C1 segment of cervical spinal cord (tissue), 14 donors: Measurements from ENCODE around the gene UCKL1.
A peak's percentile ranks its signal among the peaks of the same experiment; 100 is the strongest.
"Not testable (repeated sequence)": the region's sequence is repeated elsewhere in the genome, so short reads cannot be mapped to it uniquely, and the experiment has no call there.

Source experiments
- DNase-seq, 14 donors: peaks; one replicate each; lab custom pipeline; 2025; lab: John Stamatoyannopoulos, UW

Gene UCKL1

DNA sequence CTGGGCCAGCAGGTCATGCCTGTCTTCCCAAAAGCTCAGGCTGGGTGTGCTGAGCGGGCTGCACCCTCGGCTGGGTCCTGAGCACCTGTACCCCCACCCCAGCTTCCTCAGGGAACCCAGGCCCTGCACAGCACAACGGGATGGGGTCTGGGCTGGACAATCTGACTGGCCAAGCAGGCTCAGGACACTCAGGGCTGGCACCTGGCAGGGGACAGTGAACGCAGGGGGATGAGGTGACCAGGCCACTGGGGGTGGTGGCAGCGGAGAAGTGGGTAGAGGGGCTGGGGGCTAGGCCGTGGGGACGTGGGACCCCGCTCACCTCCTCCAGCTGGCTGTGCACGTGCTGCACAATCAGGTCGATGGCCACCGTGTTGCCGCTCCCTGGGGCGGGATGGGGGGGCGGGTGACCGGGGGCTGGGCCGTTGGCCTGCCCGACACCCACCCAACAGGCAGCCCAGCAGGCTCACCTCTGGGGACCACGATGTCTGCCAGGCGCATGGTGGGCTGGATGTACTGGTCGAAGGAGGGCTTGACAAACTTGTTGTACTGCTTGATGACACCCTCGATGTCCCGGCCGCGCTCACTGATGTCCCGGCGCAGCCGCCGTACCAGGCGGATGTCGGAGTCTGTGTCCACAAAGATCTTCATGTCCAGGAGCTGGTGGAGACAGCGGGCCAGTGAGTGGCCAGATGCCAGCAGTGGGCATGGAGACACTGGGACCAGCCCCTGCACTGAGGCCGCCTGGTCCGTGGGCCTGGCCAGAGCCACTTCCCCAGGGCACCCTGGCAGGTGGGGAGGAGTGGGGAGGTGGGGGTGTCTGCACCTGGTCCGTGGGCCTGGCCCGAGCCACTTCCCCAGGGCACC, 11.9 kb downstream of the UCKL1 start:
- no peak for DNase-seq

DNA sequence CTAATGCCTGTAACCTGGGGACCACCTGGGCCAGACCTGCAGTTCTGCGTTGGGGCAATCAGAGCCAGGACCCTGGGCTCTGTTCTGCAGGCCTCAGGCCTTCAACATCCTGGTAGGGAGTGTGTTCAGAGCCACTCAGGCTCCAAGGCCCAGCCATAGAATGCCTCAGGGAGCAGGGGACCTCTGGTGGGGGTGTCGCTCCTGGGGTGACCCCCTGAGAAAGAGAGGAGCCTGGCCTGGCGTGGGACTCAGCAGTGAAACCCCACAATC, 12.5 kb downstream of the UCKL1 start:
- no peak for DNase-seq

GRCh38 chr20:63942969-63943807, 13.0 kb downstream of the UCKL1 start:
- no peak for DNase-seq

- no peak for DNase-seq
These were observed 13.8 kb downstream of the UCKL1 start for GRCh38 chr20:63942250-63942951.

- DNase-seq: no peak
These were observed 14.7 kb downstream of the UCKL1 start for GRCh38 chr20:63941282-63942081.

- DNase-seq: no peak
These were observed 15.5 kb downstream of the UCKL1 start for GRCh38 chr20:63940472-63941266.

GRCh38 chr20:63940071-63940471, 16.1 kb downstream of the UCKL1 start:
- no peak for DNase-seq

DNA sequence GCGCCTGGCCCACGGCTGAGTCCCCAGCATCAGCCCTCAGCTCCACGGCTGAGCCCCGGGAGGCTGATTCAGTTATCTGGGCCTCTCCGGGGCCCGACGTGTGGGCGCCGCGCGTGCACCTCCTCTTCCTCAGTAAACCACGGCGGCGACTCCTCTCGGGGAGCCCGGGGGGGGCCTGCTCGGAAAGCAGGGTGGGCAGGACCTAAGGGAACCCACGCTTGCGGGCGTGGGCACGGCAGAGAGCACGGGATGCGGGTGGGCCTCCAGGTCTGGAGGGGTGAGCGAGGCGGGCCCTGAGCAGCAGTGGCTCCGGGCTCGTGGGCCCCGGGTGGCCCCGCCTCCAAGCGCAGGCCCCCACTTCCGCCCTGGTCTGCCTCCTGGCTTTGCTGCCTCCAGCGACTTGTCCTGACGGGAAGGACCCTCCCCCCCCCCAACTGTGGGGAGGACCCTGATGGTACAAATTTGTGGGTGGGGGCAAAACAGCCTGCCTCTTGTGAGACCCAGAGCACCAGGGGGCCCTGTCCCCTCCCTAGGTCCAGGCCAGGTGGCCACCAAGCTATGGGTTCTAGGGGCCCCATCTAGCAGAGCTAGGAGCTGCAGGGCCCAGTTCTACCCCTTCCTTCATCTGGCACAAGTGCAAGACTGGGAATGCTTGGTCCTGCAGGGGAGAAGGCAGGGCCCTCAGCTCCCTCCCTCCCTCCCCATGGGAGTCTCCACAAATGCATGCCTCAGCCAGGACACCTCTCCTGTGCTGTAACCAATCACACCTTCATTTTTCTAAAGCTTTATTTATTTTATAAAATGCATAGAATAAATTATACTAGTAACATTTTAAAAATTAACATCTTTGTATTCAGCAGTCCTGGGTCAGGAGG, 16.9 kb downstream of the UCKL1 start:
- no peak for DNase-seq

DNA sequence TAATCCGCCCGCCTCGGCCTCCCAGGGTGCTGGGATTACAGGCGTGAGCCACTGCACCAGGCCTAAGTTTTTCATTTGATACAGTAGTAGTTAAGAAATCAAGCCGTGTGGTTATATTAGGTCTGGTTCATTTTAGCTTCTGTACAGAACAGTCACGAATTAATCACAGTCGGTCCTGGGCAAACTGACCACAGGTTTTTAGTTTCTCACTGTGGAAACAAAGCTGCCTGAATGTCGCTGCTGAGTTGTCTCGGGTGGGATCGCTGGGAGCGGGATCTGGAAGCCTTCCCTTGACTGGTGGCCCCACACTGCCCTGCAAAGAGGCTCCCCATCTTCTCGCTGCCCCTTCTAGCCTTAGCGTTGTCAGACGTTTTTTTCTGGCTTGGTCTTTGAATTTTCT, 18.6 kb downstream of the UCKL1 start:
- no peak for DNase-seq

- no peak for DNase-seq
These were observed 20.8 kb downstream of the UCKL1 start for GRCh38 chr20:63935447-63935846.

DNA sequence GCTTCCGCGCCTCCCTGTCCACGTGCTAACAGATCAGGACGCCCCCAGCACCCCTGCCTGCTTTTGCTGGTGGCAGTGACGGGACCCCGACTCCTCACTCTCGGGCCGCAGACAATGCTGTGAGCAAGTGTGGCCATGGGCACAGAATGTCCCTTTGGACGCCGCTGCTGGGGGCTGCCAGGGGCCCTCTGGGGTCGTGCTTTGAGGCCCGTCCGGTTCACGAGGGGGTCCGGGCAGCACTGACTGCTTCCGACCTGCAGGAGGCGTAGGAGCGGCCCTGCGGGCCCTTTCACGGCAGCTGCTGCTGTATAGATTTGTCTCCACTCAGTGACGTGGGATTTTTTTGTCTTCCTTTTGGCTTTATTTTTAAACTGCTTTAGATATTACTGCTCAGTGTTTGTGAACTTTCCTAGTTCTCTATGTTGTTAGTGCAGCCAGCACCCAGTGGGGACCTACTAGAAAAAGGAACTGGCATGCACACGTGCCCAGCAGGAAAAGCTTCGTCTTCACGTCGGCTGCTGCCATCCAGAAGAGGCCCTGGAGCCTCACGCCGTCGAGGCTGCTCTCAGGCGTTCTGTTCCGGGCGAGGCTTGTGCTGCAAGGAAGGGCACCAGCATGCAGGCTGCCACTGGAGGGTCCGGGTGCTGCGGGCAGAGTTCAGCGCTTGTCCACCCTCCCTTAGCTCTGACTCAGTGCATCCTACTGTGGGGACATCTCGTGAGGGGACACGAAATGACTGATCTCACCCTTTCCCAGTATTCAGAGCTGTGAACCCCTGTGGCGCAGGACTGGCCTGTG, 21.7 kb downstream of the UCKL1 start:
- DNase-seq: no peak

GRCh38 chr20:63933646-63934045, 22.6 kb downstream of the UCKL1 start:
- peak in 1 of 14 donors; percentile 44 for DNase-seq

- DNase-seq: no peak
These were observed 23.5 kb downstream of the UCKL1 start for GRCh38 chr20:63932606-63933160.

DNA sequence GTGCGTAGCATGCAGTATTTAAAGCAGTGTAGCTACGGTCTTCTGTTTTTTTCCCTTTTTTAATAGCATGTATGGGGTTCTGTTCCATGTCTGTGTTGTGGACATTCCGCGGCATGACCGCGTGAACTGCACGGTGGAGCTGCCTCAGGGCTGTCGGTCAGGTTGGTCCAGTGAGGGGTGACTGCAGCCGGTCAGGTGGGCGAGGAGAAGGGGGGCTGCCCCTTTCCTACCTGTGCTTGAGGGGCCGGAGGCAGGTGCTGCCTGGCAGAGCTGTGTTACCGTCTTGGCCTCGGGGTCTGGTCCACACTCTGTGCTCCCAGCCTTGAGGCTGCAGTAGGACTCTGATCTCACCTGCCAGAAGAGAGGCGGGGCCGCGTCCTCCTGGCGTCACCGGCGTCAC, 24.5 kb downstream of the UCKL1 start:
- no peak for DNase-seq

DNA sequence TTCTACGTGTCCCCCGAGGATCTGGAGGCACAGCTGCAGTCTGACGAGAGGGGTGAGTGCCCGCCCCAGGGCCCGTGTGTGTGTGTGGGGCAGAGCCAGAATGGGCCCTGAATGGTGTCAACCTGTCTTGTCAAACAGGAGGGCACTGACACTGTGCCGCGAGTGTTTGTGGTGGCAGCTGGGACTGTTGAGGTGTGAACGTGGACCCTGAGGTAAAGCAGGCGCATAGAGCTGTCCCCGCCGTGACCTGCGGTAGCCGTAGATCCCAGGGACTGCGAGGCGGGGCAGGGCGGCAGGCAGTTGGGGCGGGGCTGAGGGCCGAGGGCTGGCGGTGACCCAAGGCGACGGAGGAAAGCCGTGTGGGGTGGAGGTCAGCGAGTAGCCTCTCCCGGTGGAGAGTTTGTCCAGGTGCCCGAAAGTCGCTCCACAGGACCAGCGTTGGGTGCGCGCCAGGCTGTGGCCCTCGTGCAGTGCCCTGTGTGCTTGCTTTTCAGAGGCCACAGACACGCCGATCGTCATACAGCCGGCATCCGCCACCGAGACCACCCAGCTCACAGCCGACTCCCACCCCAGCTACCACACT, 25.2 kb downstream of the UCKL1 start:
- no peak for DNase-seq

DNA sequence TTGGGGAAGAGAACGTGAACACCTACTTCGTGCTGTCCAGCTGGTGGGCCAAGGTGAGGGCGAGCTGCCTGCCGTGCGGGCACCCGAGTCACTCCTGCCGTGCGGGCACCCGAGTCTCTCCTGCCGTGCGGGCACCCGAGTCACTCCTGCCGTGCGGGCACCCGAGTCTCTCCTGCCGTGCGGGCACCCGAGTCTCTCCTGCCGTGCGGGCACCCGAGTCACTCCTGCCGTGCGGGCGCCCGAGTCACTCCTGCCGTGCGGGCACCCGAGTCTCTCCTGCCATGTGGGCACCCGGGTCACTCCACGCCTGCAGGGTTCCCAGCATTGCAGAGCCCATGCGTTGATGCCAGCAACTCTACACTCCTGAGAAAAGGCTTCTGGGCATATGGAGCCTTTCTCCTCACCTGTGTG, 26.7 kb downstream of the UCKL1 start:
- DNase-seq: not testable (repeated sequence)

DNA sequence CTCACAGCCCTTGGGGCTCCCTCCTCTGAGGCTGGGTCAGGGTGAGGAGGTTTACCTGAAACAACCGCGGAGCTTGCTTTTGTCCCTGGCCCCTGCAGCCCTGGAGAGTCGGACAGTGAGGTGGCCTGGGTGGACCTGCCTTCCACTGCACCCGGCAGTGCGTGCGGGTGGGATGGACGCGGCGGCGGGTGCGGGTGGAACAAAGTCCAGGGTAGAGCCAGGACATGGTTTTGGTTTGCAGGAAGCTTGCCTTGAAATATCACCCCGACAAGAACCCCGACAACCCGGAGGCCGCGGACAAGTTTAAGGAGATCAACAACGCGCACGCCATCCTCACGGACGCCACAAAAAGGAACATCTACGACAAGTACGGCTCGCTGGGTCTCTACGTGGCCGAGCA, 27.1 kb downstream of the UCKL1 start:
- DNase-seq: no peak

DNA sequence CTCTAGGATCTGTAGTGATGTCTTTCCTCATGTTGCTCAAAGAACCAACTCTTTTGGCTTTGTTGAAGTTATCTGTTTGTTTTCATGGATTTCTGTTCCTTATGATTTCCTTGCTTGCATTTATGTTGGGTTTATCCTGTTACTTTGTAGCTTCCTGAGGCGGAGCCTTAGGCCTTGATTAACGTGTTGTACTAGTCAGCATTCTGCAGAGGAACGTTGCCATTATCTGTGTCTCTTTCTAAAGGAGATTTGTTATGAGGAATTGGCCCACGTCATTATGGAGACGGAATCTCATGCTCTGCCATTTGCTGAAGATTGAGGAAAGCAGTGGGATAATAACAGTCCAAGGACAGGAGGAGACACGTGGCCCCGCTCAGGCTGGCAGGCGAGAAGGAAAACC, 29.9 kb downstream of the UCKL1 start:
- no peak for DNase-seq
